Measurements from ENCODE around the gene DNLZ.

- TF ChIP-seq CTCF (IDR thresholded peaks at IDR 0.05) (no peak), POLR2A (IDR thresholded peaks at IDR 0.05) (no peak)
Observed at GRCh38 chr9:136379891-136380290, 16.3 kb upstream of the DNLZ start.

Measured in thyroid gland (tissue), 4 donors.